Stimulated activated CD8-positive, alpha-beta memory T cell treated with anti-CD3 and anti-CD28 coated beads, Interleukin-2, amount 100 ng/mL, for 1 hour (primary cell): ENCODE measurements around the gene JOSD2.
"Not testable (repeated sequence)": the region's sequence is repeated elsewhere in the genome, so short reads cannot be mapped to it uniquely, and the experiment has no call there.

ENCODE experiments used
- DNase-seq, 2 donors: peaks; one replicate each; pipeline ENCODE4 v3.0.0-alpha.2; 2020; ENCODE audit warnings: low read depth in 2 of 2

JOSD2 gene

GRCh38 chr19:50475736-50476223 is 35.2 kb downstream of the JOSD2 start:
- no peak for DNase-seq

- DNase-seq, result no peak
These were observed 35.9 kb downstream of the JOSD2 start for GRCh38 chr19:50475101-50475568.

- DNase-seq, result not testable (repeated sequence)
These were observed 37.7 kb downstream of the JOSD2 start for GRCh38 chr19:50473336-50473735.

GRCh38 chr19:50468818-50469217 is 42.2 kb downstream of the JOSD2 start:
- no peak for DNase-seq

DNA sequence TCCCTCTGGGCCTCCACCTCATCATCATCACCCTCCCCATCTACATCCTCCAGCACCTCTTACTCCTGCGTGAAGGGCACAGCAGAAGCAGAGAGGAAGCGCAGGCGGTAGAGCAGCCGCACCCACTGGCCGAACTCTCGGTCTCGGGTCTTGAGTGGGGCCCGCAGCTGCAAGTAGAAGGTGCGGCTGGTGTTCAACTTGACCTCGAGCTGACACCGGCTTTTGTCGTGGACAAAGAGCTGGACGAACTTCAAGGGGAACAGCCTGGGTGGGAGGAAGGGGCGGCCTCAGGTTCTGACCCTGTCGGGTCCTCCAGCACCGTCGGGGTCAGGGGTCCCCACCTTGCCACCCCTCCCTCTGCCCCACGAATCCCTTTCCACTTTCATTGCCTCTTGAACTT is 43.4 kb downstream of the JOSD2 start:
- DNase-seq, result no peak

GRCh38 chr19:50466706-50467039 is 44.3 kb downstream of the JOSD2 start:
- no peak for DNase-seq

DNA sequence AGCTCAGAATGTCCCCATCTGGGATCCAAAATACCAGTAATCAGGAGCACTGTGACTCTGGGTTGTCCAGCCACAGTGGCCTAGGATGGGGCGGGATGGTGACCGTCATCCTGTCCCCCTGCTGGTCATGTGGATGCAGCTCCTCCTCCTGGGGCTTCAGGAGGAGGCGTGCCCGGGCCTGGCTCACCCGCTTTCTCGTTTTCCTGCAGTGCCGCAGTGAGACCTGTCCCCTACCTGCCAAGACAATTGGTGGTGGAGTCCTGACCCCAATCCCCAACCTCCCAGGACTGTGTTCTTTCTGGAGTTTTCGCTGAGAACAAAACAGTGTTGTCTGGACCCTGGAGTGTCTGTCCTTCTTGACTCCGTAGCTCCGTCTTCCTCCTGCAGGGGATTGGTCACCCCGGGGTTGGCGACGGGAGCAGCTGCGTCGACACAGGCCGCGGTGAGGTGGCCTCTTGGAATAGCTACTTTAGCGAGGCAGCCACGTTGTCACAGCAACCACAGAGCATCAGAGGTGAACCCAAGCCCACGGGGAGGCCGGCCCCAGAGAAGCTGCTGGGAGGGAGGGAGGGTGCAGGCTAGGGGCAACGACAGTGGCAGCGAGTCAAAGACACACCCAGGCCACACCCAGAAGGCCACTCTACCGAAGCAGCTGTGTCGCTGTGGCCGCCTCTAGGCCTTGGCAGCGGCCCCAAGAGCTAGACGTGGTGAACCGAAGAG is 44.8 kb downstream of the JOSD2 start:
- no peak for DNase-seq

- DNase-seq, result no peak
These were observed 46.0 kb downstream of the JOSD2 start for GRCh38 chr19:50465000-50465399.

DNA sequence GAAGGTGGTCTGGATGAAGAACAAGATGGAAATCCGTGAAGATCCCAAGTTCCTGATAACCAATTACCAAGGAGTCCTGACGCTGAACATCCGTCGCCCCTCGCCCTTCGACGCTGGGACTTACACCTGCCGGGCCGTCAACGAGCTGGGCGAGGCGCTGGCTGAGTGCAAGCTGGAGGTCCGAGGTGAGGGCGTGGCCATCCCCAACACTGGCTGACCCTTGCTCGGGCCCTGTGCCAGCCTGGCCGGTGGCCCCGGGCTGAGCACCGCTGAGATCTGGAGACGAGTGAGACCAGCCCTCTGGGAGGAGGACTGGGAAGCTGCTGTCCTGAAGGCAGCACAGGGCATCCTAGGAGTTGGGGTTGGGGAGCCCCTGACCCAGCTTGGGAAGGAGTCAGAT is 46.6 kb downstream of the JOSD2 start:
- DNase-seq, result no peak

DNA sequence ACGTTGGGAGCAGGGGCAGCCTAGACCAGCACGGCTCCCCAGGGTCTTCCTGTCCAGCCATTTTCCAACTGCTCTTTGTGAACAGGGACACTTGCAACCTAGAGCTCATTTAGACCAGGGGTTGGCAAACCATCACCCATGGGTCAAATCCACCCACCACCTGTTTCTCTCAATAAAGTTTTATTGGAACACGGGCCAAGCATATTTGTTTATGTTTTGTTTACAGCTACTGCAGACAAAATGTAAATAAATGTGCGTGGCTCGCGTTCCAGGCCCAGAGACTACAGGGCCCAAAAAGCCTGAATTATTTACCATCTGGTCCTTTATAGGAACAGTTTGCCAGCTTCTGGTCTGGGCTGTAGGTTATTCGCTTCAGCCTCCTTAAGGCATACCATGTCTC is 48.0 kb downstream of the JOSD2 start:
- no peak for DNase-seq

DNA sequence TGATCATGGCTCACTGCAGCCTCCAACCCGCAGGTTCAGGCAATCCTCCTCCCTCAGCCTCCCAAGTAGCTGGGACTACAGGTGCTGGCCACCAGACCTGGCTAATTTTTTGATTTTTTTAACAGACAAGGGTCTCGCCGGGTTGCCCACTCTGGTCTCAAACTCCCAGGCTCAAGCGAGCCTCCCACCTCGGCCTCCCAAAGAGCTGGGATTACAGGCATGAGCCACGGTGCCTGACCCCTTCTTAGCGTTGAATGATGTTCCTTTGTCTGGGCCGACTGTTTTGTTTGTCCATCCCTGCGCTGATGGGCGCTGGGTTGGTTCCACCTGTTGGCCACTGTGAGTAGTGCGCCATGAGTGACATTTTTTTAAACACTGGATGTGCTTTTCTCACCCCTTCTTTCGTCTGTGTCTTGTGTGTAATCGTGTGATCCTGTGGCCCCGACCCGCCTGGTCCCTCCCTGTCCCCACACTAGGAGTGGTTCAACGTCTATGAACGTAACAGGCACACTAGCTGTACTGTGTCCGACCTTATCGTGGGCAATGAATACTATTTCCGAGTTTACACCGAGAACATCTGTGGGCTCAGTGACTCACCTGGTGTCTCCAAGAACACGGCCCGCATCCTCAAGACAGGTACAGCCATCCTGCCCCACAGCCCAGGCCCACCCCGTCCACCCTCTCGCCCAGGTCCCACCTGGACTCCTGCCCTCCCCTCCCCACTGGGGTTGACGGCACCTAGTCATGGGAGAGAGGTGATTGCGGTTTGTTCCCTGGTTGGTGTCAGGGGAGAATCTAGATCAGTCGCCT is 49.7 kb downstream of the JOSD2 start:
- DNase-seq, result peak; percentile 8 to 33

DNA sequence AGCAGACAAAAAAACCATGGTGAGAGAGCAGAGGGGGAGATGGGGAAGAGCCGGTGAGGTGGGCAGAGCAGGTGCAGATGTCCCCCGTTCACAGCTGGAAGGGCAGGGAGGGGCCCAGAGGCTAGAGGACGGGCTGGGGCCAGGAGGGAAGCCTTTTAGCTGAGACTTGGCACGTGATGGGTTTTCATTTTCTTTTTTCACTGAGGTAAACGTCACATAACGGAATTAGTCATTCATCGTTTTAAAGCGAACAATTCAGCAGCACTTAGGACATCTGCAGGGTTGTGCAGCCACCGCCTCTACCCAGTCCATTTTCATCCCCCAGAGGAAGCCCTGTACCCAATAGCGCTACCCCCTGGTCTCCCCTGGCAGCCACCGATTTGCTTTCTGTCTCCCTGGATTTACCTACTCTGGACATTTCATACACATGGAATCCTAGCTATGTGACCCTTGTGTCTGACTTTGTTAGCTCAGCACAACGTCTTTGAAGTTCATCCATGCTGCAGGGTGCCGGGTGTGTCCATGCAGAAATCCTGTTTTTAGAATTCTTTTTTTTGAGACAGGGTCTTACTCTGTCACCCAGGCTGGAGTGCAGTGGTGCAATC is 50.7 kb downstream of the JOSD2 start:
- DNase-seq, result no peak

- DNase-seq, result no peak
These were observed 51.4 kb downstream of the JOSD2 start for GRCh38 chr19:50459638-50460037.

DNA sequence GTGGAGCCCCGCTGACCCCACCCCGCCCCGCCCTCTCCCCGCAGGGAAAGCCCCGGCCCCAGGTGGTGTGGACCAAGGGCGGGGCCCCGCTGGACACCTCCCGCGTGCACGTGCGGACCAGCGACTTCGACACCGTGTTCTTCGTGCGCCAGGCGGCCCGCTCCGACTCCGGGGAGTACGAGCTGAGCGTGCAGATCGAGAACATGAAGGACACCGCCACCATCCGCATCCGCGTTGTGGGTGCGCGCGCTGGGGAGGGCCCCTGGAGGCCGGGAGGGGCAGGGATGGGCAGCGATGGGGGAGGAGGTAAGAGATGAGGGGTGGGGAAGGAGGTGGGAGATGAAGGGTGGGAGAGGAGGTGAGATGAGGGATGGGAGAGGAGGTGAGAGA is 51.9 kb downstream of the JOSD2 start:
- no peak for DNase-seq

DNA sequence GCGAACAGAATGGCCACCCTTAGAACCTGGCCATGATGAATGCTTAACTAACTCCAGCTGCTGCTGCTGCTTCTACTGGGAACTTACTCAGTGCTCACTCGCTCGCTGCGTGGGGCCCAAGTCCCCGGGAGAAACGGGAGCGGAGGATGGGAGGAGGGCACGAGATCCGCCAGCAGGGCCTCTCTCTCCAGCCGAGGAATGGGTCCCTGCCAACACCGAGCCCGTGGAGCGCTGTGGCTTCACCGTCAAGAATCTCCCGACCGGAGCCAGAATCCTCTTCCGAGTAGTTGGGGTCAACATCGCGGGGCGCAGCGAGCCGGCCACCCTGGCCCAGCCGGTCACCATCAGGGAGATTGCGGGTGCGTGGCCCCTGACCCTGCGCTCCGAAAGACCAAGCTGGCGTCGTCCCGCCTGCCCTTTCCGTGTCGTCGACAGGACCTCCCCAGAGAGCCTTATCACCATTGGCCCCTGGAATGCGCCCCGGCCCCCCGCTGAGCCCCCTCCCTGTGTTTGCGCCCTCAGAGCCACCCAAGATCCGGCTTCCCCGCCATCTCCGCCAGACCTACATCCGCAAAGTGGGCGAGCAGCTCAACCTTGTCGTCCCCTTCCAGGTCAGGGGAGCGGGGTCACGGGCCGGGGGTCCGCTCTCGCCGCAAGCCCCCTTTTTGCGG is 52.5 kb downstream of the JOSD2 start:
- DNase-seq, result no peak

DNA sequence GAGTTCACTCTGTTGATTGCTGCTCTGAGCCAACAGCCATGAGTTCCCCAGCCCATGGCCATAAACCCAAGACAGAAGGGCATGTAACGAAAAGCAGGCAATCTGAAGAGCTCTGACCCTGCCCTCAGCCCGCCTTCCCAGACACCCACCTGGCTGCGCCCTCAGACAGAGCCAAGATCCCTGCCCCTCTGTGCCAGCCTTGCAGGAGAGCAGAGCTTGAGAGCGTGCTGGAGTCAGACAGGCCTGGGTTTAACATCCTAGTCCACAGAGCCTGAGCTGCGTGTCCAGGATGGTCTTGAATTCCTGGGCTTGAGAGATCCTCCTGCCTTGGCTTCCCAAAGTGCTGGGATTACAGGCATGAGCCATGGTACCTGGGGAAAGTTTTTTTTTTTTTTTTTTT is 53.7 kb downstream of the JOSD2 start:
- DNase-seq, result no peak
